ENCODE data around the gene SYTL2.

- no peak for TF ChIP-seq CTCF (conservative IDR thresholded peaks at IDR 0.05 in 1 of 2, IDR thresholded peaks at IDR 0.05 in 1 of 2; ENCODE audit: low read depth in 1 of 2, low read length in 2 of 2)
- TF ChIP-seq EZH2 (IDR thresholded peaks at IDR 0.05; ENCODE audit: low read length, missing control alignments): no peak
Observed at GRCh38 chr11:85844439-85845123, 33.6 kb upstream of the SYTL2 start.
